Muscle layer of colon (tissue), 2 donors: Measurements from ENCODE around the gene ANXA6.

ENCODE experiments used
- H3K27ac ChIP-seq: one replicate; pipeline ENCODE4 v1.7.0; 2013; ENCODE audit warnings: low read depth, mild to moderate bottlenecking, low read length, moderate library complexity
- H3K27me3 ChIP-seq, 2 donors: one replicate each; pipeline ENCODE4 v1.7.0; 2013; ENCODE audit warnings: low read length in 2 of 2, mild to moderate bottlenecking in 2 of 2; ENCODE audit not compliant: insufficient read depth in 2 of 2, control insufficient read depth in 1 of 2
- H3K36me3 ChIP-seq: one replicate; pipeline ENCODE4 v1.7.0; 2013; ENCODE audit warnings: mild to moderate bottlenecking, low read length; ENCODE audit not compliant: insufficient read depth
- H3K4me1 ChIP-seq: one replicate; pipeline ENCODE4 v1.7.0; 2013; ENCODE audit warnings: mild to moderate bottlenecking, low read length; ENCODE audit not compliant: insufficient read depth
- H3K4me3 ChIP-seq, 2 donors: one replicate each; pipeline ENCODE4 v1.7.0; 2013; ENCODE audit warnings: low read length in 2 of 2, low read depth in 1 of 2, mild to moderate bottlenecking in 1 of 2, moderate library complexity in 1 of 2
- H3K9ac ChIP-seq: one replicate; pipeline ENCODE4 v1.7.0; 2013; ENCODE audit warnings: low read length
- H3K9me3 ChIP-seq: one replicate; pipeline ENCODE4 v1.7.0; 2013; ENCODE audit warnings: mild to moderate bottlenecking, low read length
- donor health status: abdominal sarcoma.
- donor health status: Adenocarcinoma of cecum.

Gene ANXA6

DNA sequence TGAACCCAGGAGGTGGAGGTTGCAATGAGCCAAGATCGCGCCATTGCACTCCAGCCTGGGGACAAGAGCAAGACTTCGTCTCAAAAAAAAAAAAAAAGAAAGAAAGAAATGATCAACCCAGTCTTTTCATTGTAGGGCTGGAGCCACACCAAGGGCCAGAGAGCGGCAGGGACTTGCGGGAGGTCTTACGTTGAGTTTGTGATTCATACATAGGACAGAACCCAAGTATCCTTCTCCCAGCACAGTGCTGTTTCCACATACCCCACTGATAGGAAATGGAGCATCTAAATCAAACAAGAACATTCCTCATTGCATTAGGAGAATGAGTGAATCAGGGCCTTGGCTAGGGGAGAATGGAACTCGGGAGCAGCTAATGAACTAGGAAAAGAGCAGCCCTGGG, 73.2 kb downstream of the ANXA6 start:
- Histone ChIP-seq H3K27me3 (no peaks in the 10 kb centered on the region), H3K9me3 (no peaks in the 10 kb centered on the region), H3K9ac (no peak overlapping the region), H3K4me1 (peaks cover 27% of the 10 kb centered on the region), H3K36me3 (no peaks in the 10 kb centered on the region), H3K4me3 (no peak overlapping the region), H3K27ac (no peak overlapping the region)

GRCh38 chr5:151083081-151083676, 74.4 kb downstream of the ANXA6 start:
- Histone ChIP-seq H3K4me1 (peaks cover 36% of the 10 kb centered on the region), H3K36me3 (no peaks in the 10 kb centered on the region), H3K9me3 (no peaks in the 10 kb centered on the region), H3K4me3 (no peak overlapping the region), H3K27me3 (no peaks in the 10 kb centered on the region), H3K27ac (no peak overlapping the region), H3K9ac (no peak overlapping the region)

- no peaks in the 10 kb centered on the region for H3K9me3 ChIP-seq
- peaks cover 36% of the 10 kb centered on the region for H3K4me1 ChIP-seq
- H3K27me3 ChIP-seq, result no peaks in the 10 kb centered on the region
- H3K4me3 ChIP-seq, result no peak overlapping the region
- H3K27ac ChIP-seq, result no peak overlapping the region
- no peaks in the 10 kb centered on the region for H3K36me3 ChIP-seq
- H3K9ac ChIP-seq, result no peak overlapping the region
Observed at GRCh38 chr5:151082282-151082902, 75.2 kb downstream of the ANXA6 start.

DNA sequence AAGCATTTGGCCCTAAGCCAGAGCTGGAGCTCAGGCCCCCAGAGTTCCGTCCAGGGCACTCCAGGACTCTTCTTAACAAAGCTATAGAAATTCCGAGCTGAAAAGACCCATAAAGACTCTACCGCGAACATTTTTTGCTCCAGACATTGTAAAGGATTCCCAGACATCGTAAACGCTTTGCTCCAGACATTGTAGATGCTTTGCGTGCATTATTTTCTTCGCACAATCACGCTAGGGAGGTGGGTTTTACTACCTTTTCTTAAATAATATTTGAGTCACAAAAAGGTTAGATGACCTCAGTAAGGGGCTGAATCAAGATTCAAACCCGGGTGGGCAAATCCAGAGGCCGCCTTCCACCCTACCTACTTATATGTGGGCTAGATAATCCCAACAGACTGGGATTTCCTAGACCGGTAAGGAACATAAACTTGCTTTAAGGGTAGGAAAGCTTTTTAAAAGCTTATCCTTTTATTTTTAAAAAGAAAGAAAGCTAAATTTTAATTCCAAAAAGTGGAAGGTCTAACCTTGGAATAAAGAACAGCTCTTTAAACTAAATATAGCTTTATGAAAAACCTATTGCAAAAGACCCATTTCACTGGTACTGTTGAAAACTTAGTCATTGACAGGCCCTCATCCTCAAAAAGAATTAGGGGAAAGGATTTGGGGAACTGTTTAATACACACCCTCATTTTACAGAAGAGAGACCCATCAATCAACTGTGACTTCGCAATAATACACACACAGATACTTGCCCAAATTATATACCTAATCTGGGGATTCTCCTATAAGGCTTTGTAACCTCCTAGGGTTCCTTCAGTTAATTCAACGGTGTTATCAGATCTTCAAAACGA, 75.9 kb downstream of the ANXA6 start:
- no peaks in the 10 kb centered on the region for H3K36me3 ChIP-seq
- H3K27me3 ChIP-seq, result no peaks in the 10 kb centered on the region
- H3K4me3 ChIP-seq, result peak overlapping the region; percentile 76 to 77
- H3K4me1 ChIP-seq, result peaks cover 34% of the 10 kb centered on the region
- no peaks in the 10 kb centered on the region for H3K9me3 ChIP-seq
- H3K27ac ChIP-seq, result peak overlapping the region; percentile 89
- H3K9ac ChIP-seq, result peak overlapping the region; percentile 92

DNA sequence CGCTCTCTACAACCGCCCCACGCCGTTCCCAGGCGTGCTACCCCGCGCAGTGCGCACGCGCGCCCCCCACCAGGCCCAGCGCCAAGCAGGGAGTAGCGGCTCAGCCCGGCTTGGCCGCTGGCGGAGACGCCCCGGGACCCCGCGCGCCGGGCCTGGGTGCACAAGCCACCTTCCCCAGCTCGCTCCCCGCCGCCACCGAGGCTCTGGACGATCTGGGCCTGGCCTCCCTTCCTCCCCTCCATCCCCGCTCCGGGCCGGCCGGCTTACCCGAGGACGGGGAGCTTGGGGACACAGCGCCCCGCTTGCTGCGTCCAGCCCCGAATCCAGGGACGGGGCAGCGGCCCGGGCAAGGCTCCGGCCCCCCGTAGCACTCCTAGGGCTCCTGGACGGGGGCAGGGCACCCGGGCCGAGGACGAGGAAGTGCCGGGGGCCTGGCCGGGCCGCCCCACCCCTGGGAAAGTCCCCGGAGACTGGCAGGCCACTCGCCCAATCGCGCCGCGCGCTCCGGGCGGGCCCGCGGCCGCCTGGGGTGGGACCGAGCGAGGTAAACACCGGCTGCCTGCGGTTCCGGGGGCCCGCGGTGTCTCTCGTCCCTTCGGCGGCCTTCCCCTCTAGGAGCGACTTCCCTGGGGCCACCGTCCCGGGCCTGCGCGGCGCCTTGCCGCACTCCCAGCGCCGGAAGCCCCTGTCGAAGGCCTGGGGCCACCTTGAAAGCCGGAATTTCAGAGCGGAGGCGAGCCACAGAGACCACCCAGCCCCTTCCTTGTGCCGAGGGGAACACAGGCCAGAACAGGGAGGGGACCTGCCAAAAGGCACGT, 76.8 kb downstream of the ANXA6 start, which contains the start of gene TNIP1:
Gene TNIP1 (minus strand): TSS at position 422 of the 818 bp plus-strand sequence. CDS start 15,939 bp downstream, outside the sequence.
- peak within 1 kb of the TSS; percentile 92 for H3K9ac ChIP-seq
- peak within 1 kb of the TSS; percentile 89 for H3K27ac ChIP-seq
- no peaks in the 10 kb centered on the region for H3K27me3 ChIP-seq
- H3K9me3 ChIP-seq, result no peaks in the 10 kb centered on the region
- peaks cover 29% of the 10 kb centered on the region for H3K4me1 ChIP-seq
- H3K36me3 ChIP-seq, result no peaks in the 10 kb centered on the region
- peak within 1 kb of the TSS; percentile 76 to 77 for H3K4me3 ChIP-seq

DNA sequence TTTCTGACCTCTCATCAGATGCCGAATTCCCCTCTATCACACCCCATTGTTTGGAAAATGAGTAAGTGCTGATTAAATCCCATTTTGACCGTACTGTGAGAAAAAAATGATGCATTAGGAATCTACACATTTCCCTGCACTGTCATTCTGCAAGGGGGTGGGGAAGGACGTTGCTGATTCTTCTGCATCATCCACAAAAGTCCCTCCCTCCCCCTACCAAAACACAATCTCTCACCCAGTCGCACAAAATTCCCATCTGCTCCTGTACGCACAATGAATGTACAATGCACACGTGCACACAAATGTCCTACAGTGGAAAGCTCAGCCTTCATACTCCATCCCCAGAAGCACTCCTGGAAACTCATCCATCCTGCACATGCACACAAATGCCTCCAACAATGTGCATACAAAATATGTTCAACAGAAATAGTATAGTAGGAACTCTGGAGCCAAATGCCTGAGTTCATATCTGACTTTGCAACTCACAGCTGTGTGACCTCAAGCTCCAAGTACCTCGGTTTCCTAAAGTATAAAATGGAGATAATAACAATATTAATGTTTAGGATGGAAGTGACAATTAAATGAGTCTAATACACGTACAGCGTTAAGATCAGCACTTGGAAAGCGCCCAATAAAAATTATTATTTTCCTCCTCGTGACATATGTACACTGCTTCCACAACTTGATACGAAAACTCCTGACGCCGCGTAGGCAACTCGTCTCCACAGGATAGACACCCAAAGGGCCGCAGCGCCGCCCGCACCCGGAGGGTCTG, 77.6 kb downstream of the ANXA6 start:
- H3K4me3 ChIP-seq, result peak overlapping the region; percentile 76 to 77
- H3K27me3 ChIP-seq, result no peaks in the 10 kb centered on the region
- peaks cover 27% of the 10 kb centered on the region for H3K4me1 ChIP-seq
- peak overlapping the region; percentile 89 for H3K27ac ChIP-seq
- H3K9me3 ChIP-seq, result no peaks in the 10 kb centered on the region
- H3K36me3 ChIP-seq, result no peaks in the 10 kb centered on the region
- peak overlapping the region; percentile 32 for H3K9ac ChIP-seq

- Histone ChIP-seq H3K4me1 (peaks cover 24% of the 10 kb centered on the region), H3K27ac (no peak overlapping the region)
Observed at GRCh38 chr5:151078490-151079262, 78.9 kb downstream of the ANXA6 start.

GRCh38 chr5:151077967-151078366, 79.6 kb downstream of the ANXA6 start:
- H3K4me3 ChIP-seq, result no peak overlapping the region
- H3K27me3 ChIP-seq, result no peaks in the 10 kb centered on the region
- no peak overlapping the region for H3K9ac ChIP-seq
- no peak overlapping the region for H3K27ac ChIP-seq
- H3K9me3 ChIP-seq, result no peaks in the 10 kb centered on the region
- no peaks in the 10 kb centered on the region for H3K36me3 ChIP-seq
- peaks cover 24% of the 10 kb centered on the region for H3K4me1 ChIP-seq

More at GRCh38 chr5:151078490-151079262, 78.9 kb downstream of the ANXA6 start:
- no peak overlapping the region for H3K4me3 ChIP-seq
- H3K9ac ChIP-seq, result no peak overlapping the region
- H3K9me3 ChIP-seq, result no peaks in the 10 kb centered on the region
- no peaks in the 10 kb centered on the region for H3K36me3 ChIP-seq
- no peaks in the 10 kb centered on the region for H3K27me3 ChIP-seq

DNA sequence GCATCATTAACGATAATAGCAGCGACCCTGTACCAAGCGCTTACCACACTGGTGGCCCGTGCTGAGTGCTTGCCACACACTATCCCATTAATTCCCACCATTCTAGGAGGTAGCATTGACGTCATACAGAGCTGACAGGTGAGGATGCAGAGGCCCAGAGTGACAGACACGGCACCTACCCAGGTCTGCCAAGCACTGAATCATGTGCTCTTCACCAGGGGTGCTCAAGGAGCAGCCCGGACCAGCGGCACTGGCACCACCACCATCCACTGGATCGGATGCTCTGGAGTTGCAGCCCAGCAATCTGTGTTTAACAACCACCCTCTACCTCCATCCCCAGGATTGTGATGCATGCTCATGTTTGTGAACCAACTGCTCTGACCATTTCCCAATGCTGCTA, 80.2 kb downstream of the ANXA6 start:
- H3K9me3 ChIP-seq, result no peaks in the 10 kb centered on the region
- peaks cover 21% of the 10 kb centered on the region for H3K4me1 ChIP-seq

DNA sequence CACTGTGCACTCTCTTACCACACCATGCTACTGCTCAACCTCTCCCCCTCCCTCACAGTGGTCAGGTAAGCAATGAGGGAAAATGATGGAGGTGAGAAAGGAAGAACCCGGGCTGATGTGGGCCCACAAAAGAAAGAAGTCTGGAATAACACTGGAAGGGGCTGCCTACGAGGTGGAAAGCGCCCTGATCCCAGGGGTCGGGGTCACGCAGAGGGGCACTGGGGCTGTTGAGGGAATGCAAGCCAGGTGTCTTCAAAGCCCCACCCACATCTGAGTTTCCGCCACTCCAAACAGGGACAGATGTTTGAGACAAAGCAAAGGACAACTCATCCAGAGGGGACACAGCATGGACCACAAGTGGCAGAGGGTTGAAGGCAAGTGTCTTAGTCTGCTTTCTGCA, 81.0 kb downstream of the ANXA6 start:
- Histone ChIP-seq H3K9me3 (no peaks in the 10 kb centered on the region), H3K9ac (no peak overlapping the region), H3K27me3 (no peaks in the 10 kb centered on the region), H3K4me1 (peaks cover 13% of the 10 kb centered on the region), H3K27ac (no peak overlapping the region), H3K4me3 (no peak overlapping the region), H3K36me3 (no peaks in the 10 kb centered on the region)

More for the DNA sequence above, 80.2 kb downstream of the ANXA6 start:
- no peak overlapping the region for H3K4me3 ChIP-seq
- no peak overlapping the region for H3K27ac ChIP-seq
- H3K9ac ChIP-seq, result no peak overlapping the region
- no peaks in the 10 kb centered on the region for H3K36me3 ChIP-seq
- no peaks in the 10 kb centered on the region for H3K27me3 ChIP-seq
